ENCODE data around the gene ARHGAP18. TPM values are rescaled to one million over a fixed set of nuclear protein-coding genes. Genes with fewer than 3 reads are reported as not detected.

The ARHGAP18 gene
- total and polyA plus RNA-seq, 12 donors = 2.2 to 15.4 (median 4.1) TPM

DNA sequence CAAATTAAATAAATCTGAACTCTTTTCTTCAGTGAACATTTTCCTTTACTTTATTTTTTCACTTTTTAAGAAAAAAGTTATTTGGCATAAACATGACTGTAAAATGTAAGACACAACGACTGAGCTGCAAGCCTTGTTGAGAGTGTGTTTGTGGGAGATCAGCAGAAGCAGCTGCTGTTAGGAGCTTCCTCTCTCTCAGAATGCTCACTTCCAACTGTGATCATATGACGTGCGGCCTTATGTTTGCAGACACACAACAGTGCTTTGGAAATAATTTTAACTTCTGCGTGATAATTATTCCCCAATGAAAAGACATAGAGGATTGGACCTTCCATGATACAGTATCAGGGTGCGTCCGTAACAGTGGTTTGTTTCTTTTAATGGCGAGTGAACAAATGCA is 104.0 kb downstream of the ARHGAP18 start:
- no peak overlapping the region for H3K4me3 ChIP-seq
- TF ChIP-seq, protein P1, sequence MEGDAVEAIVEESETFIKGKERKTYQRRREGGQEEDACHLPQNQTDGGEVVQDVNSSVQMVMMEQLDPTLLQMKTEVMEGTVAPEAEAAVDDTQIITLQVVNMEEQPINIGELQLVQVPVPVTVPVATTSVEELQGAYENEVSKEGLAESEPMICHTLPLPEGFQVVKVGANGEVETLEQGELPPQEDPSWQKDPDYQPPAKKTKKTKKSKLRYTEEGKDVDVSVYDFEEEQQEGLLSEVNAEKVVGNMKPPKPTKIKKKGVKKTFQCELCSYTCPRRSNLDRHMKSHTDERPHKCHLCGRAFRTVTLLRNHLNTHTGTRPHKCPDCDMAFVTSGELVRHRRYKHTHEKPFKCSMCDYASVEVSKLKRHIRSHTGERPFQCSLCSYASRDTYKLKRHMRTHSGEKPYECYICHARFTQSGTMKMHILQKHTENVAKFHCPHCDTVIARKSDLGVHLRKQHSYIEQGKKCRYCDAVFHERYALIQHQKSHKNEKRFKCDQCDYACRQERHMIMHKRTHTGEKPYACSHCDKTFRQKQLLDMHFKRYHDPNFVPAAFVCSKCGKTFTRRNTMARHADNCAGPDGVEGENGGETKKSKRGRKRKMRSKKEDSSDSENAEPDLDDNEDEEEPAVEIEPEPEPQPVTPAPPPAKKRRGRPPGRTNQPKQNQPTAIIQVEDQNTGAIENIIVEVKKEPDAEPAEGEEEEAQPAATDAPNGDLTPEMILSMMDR (IDR thresholded peaks at IDR 0.05) = no peak
- H3K27me3 ChIP-seq = no peaks in the 10 kb centered on the region
- 80 to 84% methylated on average over 7 of the region's 7 CpGs for WGBS, 2 donors
- peaks cover 0 to 73% (median 0%) of the 10 kb centered on the region in 9 donors for H3K36me3 ChIP-seq
- peak in 1 of 8 donors; percentile 47 for ATAC-seq
- intact Hi-C loops (cut with DNase I) = loop anchor here in 2 of 10 donors (10.0 kb wide), 3 partner anchors 119 to 419 kb away; no protein-coding TSS in a partner anchor
- DNase-seq = no peak
- H3K4me1 ChIP-seq = peaks cover 0 to 7% (median 0%) of the 10 kb centered on the region in 9 donors
- H3K9me3 ChIP-seq = no peaks in the 10 kb centered on the region
- no peak overlapping the region for H3K27ac ChIP-seq

DNA sequence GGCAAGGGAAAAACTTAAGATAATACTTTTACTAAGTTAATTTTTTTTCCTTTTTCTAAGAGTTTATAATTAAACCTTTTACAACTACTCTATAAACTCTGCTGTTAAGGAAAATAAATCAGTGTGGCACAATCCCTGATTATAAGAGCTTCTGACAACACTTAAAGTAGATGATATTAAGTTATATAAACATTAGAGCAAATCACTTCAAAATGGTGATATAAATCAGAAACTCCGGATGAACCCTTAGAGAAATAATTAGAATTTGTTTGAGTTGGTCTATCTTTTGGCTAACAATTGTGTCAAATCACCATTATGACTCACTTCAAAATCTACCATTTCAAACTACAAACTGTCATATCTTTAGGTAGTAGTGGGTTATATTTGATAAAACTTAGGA is 104.9 kb downstream of the ARHGAP18 start:
- H3K4me1 ChIP-seq = peaks cover 0 to 7% (median 0%) of the 10 kb centered on the region in 9 donors
- no peaks in the 10 kb centered on the region for H3K27me3 ChIP-seq
- H3K36me3 ChIP-seq = peaks cover 0 to 71% (median 0%) of the 10 kb centered on the region in 9 donors
- no peak for DNase-seq
- no peak for ATAC-seq
- no peak overlapping the region for H3K27ac ChIP-seq
- WGBS, 2 donors = 76 to 88% methylated on average over 1 of the region's 1 CpG
- no peaks in the 10 kb centered on the region for H3K9me3 ChIP-seq
- TF ChIP-seq, protein P1 (IDR thresholded peaks at IDR 0.05) = no peak
- H3K4me3 ChIP-seq = no peak overlapping the region
- intact Hi-C loops (cut with DNase I) = loop anchor here in 2 of 10 donors (10.0 kb wide), 3 partner anchors 120 to 420 kb away; no protein-coding TSS in a partner anchor

DNA sequence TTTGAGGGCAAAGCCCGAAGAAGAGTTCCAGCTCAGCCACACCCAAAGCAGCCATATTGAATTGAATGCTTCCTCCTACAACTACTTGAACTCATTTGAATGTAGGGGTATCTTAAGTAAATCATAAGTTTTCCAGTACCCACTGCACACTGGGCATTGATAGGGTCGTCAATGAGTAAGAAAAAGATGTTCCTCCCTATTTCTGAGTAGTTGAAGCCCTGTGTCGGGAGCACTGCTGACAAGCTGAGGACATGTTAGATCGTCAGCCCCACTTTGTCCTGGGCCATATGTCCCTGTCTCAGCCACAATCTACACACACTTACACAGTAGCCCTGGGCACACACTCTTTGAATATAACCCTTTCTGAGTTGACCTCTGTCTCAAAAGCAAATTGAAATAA is 105.7 kb downstream of the ARHGAP18 start:
- Histone ChIP-seq H3K9me3 (no peaks in the 10 kb centered on the region), H3K36me3 (peaks cover 0 to 71% (median 0%) of the 10 kb centered on the region in 9 donors), H3K4me3 (no peak overlapping the region), H3K4me1 (peaks cover 0 to 7% (median 0%) of the 10 kb centered on the region in 9 donors), H3K27ac (no peak overlapping the region), H3K27me3 (no peaks in the 10 kb centered on the region)
- no peak for ATAC-seq
- intact Hi-C loops (cut with DNase I) = loop anchor here in 5 of 10 donors (5.0 to 10.0 kb wide), 6 partner anchors 120 to 420 kb away; no protein-coding TSS in a partner anchor
- no peak for DNase-seq
- WGBS, 2 donors = 96% methylated on average over 4 of the region's 4 CpGs
- TF ChIP-seq, protein P1 (IDR thresholded peaks at IDR 0.05) = no peak

DNA sequence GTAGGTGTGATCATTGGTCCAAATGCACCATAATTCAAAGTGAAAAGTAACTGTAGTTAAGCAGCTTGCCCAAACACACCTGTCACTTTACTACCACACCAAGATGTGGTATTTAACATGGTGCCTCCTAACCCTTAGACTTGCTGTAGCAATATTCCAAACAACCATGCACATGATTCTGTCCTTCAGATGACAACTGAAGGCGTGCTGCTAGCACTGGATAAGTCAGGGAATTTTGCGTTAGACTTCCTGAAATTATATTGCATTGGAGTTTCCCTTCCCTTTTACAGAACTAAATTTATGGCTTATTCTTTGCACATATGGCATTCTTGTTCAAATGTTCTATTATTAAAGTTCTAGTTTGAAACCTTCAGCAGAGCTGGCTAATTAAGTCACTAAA is 106.2 kb downstream of the ARHGAP18 start:
- DNase-seq = no peak
- TF ChIP-seq, protein P1 (IDR thresholded peaks at IDR 0.05) = no peak
- H3K4me1 ChIP-seq = peaks cover 0 to 7% (median 0%) of the 10 kb centered on the region in 9 donors
- H3K36me3 ChIP-seq = peaks cover 0 to 73% (median 0%) of the 10 kb centered on the region in 9 donors
- H3K4me3 ChIP-seq = no peak overlapping the region
- H3K27ac ChIP-seq = no peak overlapping the region
- intact Hi-C loops (cut with DNase I) = loop anchor here in 5 of 10 donors (5.0 to 10.0 kb wide), 6 partner anchors 121 to 421 kb away; no protein-coding TSS in a partner anchor
- 91 to 93% methylated on average over 2 of the region's 2 CpGs for WGBS, 2 donors
- no peak for ATAC-seq
- H3K27me3 ChIP-seq = no peaks in the 10 kb centered on the region
- H3K9me3 ChIP-seq = no peaks in the 10 kb centered on the region
